ENCODE data around the gene NXN. TPM values are rescaled to one million over a fixed set of nuclear protein-coding genes. Genes with fewer than 3 reads are reported as not detected.

Gene NXN
- total RNA-seq, 1 experiment from 2014 or later = 20.8 TPM

- BruUV-seq (replicated peaks) = no TSS peak
- 0 out of 2 replicates have a peak, but pooled peaks cover 4% of the 10 kb centered on the region for H4K20me1 ChIP-seq (ENCODE audit: low read length)
- ATAC-seq = no peak
Observed at GRCh38 chr17:789160-789840, 190.3 kb downstream of the NXN start.

GRCh38 chr17:788551-788950, 191.0 kb downstream of the NXN start:
- H3K4me2 ChIP-seq (ENCODE audit: low read length) = no peak overlapping the region
- CTCF ChIA-PET = no interaction called here
- intact Hi-C loops (cut with micrococcal nuclease) = no loop called here

More at GRCh38 chr17:789160-789840, 190.3 kb downstream of the NXN start:
- Histone ChIP-seq H3K9me3 (ENCODE audit: low read length) (no peaks in the 10 kb centered on the region), H3K9ac (ENCODE audit: low read length) (no peak overlapping the region), H3K79me2 (ENCODE audit: low read length) (peaks cover 17% of the 10 kb centered on the region), H3K36me3 (ENCODE audit: low read depth, low read length) (peaks cover 3% of the 10 kb centered on the region; the same call in 1 of the 2 replicates), H3K27ac (ENCODE audit: low read length) (no peak overlapping the region), H3K27me3 (ENCODE audit: low read length) (no peaks in the 10 kb centered on the region), H3K4me2 (ENCODE audit: low read length) (no peak overlapping the region), H3K4me1 (ENCODE audit: insufficient read depth, low read length) (peaks cover 9% of the 10 kb centered on the region), H3F3A (ENCODE audit: low read length, unreplicated experiment) (no peaks in the 10 kb centered on the region), H3K4me3 (ENCODE audit: low read length) (no peak overlapping the region), H2AFZ (ENCODE audit: low read length) (no peak overlapping the region), H3K9me2 (replicated peaks; ENCODE audit: low read length) (no peaks in the 10 kb centered on the region)
- ChIA-PET POLR2A (ENCODE audit: unreplicated experiment) (no interaction called here), CTCF (no interaction called here)
- TF ChIP-seq CTCF (conservative IDR thresholded peaks at IDR 0.05; ENCODE audit: low read depth, low read length) (no peak), EZH2 (IDR thresholded peaks at IDR 0.05; ENCODE audit: low read length, unreplicated experiment) (no peak), EZH2phosphoT487 (IDR thresholded peaks at IDR 0.05; ENCODE audit: borderline replicate concordance, low read length) (no peak)
- intact Hi-C loops (cut with micrococcal nuclease) = no loop called here
- no peak for DNase-seq

More at GRCh38 chr17:788551-788950, 191.0 kb downstream of the NXN start:
- BruUV-seq (replicated peaks) = no TSS peak
- peaks cover 3% of the 10 kb centered on the region; the same call in 1 of the 2 replicates for H3K36me3 ChIP-seq (ENCODE audit: low read depth, low read length)
- H3K4me3 ChIP-seq (ENCODE audit: low read length) = no peak overlapping the region
- H3K9me3 ChIP-seq (ENCODE audit: low read length) = no peaks in the 10 kb centered on the region
- H3K79me2 ChIP-seq (ENCODE audit: low read length) = peaks cover 24% of the 10 kb centered on the region
- TF ChIP-seq EZH2 (IDR thresholded peaks at IDR 0.05; ENCODE audit: low read length, unreplicated experiment) = no peak
- no peak for TF ChIP-seq CTCF (conservative IDR thresholded peaks at IDR 0.05; ENCODE audit: low read depth, low read length)
- no peak for TF ChIP-seq EZH2phosphoT487 (IDR thresholded peaks at IDR 0.05; ENCODE audit: borderline replicate concordance, low read length)
- no peaks in the 10 kb centered on the region for H3K9me2 ChIP-seq (replicated peaks; ENCODE audit: low read length)
- H3K4me1 ChIP-seq (ENCODE audit: insufficient read depth, low read length) = peaks cover 11% of the 10 kb centered on the region
- no peak for DNase-seq
- no peak overlapping the region for H2AFZ ChIP-seq (ENCODE audit: low read length)
- no peak overlapping the region for H3K9ac ChIP-seq (ENCODE audit: low read length)
- H3K27me3 ChIP-seq (ENCODE audit: low read length) = no peaks in the 10 kb centered on the region
- H4K20me1 ChIP-seq (ENCODE audit: low read length) = 0 out of 2 replicates have a peak, but pooled peaks cover 4% of the 10 kb centered on the region
- ATAC-seq = no peak
- POLR2A ChIA-PET (ENCODE audit: unreplicated experiment) = no interaction called here
- no peaks in the 10 kb centered on the region for H3F3A ChIP-seq (ENCODE audit: low read length, unreplicated experiment)
- no peak overlapping the region for H3K27ac ChIP-seq (ENCODE audit: low read length)
